NCI-H69 (cell line): ENCODE measurements around the gene AQP6.

Source experiments
- DNase-seq: peaks from one replicate; lab custom pipeline; 2025; lab: John Stamatoyannopoulos, UW

AQP6 gene

DNA sequence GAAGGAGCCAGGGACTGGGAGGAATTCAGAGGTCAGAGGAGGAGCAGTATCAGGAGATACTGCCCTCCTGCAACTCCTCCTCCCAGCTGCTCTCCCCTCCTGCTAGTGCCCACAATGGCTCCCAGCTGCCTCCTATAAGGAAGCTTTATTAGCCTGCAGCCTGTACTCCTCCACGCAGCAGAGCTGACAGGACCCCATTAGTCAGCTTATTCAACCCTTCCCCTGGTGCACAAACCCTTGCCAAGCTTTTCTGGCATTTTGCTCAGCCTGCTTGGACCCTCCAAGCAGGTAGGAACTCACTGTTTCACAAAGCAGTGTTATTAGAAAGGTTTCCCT, 29.2 kb upstream of the AQP6 start:
- no peak for DNase-seq

DNA sequence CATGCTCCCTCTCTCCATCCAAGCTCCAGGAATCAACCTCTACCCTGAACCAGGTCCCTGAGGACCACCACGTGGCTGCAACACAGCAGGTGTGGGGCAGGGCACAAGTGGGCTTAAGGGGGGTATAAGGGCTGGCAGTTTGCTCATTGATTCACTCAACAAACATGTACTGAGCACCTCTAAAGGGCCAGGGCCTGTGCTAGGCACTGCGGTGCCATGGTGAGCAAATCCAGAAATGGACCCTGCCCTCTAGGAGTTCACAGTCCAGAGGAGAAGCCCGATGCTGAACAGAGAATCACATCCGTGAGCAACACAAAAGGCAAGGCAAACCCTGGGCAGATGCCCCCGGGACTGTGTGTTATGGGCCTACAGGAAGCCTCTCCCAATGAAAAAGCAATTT, 28.7 kb upstream of the AQP6 start:
- no peak for DNase-seq

DNA sequence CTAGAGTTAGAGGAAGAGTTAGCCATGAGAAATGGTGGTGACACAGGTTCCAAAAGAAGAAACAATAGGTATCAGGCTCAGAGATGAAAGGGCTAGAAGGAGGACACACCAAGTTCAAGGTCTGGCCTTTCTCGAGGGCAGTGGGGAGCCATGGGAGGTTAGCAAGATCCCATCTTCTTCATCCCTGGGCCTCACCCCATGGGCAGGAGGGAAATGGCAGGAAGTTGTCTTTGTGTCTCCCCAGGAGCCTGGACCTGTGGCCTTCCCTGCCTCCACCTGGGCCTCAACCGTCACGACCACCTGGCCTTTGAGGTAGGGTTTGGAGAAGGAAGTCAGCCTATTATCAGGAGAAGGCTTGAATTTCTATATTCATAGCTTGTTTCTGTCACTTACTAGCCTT, 28.0 kb upstream of the AQP6 start:
- DNase-seq = no peak

GRCh38 chr12:49945394-49946080, 27.2 kb upstream of the AQP6 start:
- peak; percentile 79 for DNase-seq

DNA sequence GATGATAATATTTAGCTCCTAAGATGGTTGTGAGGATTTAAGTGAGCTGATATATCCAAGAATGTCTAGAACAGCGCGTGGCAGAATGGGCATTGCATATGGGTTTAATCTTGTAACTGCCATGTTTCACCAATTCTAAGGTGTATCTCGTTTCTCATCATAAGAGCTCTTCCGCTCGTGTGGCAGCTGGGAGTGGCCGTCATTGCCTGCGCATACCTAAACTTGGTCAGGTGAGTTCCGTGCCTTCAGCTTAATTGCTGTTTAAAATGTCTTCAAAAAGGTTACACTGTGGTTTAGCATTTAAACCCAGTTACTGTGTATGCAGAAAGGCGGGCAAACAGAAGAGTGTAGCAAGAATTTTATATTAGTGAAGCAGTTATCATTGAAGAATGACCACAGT, 26.7 kb upstream of the AQP6 start:
- DNase-seq = no peak

DNA sequence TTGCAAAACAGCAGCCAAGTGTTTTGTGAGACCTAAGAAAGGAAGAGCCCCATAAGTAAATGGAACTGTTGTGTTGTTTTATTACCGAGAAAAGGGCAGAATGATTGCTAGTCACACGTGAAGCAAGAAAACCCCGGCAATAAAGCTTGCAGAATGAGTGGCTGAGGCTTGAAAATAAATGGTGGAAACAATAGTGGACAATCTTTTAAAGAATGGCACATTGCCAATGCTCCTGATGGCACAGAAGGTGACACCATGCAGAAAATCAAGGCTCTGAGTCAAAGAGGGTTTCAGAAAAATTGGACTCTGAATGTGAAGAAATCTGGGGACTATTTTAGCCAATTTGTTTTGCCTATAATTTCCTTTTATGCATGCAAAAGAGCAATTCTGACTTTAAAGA, 26.2 kb upstream of the AQP6 start:
- peak; percentile 43 for DNase-seq

DNA sequence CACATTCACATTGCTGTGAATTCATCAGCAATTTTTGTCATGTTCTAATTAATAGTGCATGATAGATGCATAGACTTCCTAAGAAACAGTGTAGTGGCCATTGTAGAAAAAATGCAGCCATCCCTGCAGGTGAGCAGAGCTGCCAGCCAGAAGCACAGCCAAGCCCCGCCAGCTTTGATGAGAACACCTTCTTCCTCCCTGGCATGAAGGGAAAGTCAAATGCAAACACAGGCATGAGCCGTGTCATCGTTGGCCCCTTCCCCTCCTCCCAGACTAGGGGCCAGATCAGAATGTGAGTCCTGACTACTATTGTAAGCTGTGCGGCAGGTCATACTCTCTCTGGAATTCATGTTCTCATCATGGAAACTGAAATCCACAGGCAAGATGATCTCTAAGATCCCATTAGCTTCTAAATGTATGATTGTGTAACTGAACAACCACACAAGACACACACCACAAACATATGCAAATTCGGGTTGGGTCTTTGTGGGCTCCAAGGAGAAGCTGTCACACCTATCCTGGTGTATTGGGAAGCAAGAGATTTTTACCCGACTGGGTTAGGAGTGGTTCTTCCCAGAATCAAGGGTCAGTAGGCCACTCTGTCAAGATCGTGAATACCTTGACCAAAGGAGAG, 25.0 kb upstream of the AQP6 start:
- DNase-seq = no peak

- no peak for DNase-seq
Measured at GRCh38 chr12:49948866-49949845, 23.6 kb upstream of the AQP6 start.

GRCh38 chr12:49949866-49950265, 22.9 kb upstream of the AQP6 start:
- DNase-seq = no peak

DNA sequence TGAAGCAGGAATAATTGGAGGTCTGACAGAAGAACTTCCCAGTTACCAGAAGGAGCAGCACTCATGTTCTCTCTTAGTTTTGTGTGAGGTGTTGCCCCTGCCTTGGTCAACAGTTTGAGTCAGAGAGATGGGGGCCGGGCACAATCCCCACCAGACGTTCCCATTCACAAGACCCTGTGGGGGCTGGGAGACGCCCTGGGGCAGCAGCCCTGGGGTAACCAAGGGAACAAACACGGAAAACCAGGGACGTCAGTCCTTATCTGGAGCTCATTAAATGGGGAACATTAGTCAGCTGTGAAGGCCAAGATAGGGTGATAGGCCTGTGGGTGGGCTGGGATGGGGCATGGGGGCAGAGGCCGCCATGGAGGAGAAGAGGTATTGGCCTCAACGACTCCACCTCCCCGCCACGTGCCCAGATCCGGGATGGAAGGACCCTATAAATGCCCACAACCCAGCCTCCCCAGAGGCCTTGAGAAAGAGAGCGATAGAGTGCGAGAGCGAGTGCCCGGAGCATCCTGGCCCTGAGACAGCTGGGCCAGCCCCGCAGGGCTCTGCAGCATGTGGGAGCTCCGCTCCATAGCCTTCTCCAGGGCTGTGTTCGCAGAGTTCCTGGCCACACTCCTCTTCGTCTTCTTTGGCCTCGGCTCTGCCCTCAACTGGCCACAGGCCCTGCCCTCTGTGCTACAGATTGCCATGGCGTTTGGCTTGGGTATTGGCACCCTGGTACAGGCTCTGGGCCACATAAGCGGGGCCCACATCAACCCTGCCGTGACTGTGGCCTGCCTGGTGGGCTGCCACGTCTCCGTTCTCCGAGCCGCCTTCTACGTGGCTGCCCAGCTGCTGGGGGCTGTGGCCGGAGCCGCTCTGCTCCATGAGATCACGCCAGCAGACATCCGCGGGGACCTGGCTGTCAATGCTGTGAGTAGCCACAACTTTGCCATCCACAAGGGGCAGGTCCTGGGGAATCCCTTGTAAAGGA, 22.2 kb upstream of the AQP6 start, which contains the start of gene AQP2:
Gene AQP2 (plus strand): TSS at position 465 of the 979 bp plus-strand sequence. CDS start 94 bp downstream, at position 559.
- DNase-seq = no peak

DNA sequence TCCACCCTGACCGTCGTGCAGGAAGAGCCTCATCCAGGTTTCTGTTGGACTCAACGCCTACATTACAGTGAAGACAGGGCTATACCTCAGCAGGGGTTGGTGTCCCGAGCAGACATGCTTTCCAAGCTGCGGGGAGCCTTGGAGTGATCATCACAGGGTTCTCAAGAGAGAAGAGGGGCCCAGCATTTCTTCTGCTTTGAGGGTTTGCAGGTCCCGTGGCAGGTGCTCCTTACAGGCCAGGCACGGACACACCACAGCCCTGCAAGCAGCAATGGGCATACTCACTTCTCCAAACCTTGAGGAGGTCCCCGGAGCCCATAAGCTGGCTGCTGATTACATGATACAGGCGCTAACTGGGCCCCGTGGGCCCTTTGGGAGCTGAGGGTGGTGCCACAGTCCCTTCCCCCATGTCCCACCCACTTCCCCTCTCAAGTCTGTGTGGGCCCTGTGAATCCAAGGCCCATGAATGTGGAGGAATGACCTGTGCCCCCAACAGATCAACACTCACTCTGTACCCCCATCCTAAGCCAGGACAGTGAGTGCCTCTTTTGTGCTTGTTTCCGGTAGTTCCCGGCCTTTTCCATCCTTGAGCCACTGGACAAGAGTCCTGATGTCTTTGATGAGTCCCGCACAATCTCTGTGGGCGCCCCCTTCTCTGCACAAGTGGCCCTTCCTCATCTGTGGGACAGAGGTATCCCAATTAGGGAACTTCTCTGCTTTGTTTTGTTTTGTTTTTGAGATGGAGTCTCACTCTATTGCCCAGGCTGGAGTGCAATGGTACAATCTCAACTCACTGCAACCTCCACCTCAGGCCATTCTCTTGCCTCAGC, 21.1 kb upstream of the AQP6 start:
- no peak for DNase-seq

DNA sequence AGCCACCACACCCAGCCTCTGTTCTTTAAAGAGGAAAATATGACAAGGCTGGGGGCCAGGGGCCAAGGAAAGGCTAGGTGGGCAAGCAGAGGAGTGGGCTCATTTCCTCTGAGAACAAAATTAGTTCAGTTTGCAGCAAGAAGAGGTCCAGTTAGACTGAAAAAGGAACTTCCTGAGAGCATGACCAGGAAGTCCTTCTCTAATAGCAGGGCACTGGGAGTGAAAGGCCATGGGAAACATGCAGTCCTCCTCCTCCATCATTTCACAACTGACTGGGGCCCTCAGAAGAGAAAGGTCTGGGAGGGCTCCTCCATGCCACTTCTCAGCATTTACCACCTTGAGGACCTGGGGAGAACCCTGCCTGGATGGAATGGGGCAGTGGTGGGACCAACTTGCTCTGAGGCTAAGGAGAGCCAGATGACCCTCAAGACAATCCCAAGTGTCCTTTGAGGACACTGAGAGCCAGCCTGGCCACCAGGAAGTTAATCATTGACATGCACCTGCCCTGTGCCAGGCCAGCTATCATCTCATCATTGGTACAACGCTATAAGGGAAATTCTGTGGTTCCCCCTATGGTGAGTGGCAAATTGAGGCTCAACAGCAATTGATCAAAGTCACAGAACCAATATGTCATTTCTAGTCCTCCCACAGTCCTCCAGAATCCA, 20.2 kb upstream of the AQP6 start:
- no peak for DNase-seq

DNA sequence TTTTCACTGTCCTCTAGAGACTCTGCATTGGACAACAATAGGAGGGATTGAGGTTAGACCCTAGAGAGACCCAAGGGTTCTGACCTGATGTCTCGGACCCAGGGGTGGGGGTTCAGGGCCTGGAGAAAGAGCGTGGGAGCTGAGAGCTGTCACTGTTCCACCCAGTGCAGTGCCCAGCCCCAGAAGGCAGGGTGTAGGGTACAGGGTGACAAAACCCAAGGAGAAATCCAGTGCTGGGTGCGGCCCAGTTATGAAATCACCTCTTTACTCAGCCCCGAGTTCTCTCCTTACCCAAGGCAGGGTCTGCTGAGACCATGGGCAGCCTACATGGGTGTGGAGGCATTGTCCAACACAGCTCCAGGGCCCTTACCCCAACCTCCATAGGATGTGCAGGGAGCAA, 19.6 kb upstream of the AQP6 start:
- no peak for DNase-seq

DNA sequence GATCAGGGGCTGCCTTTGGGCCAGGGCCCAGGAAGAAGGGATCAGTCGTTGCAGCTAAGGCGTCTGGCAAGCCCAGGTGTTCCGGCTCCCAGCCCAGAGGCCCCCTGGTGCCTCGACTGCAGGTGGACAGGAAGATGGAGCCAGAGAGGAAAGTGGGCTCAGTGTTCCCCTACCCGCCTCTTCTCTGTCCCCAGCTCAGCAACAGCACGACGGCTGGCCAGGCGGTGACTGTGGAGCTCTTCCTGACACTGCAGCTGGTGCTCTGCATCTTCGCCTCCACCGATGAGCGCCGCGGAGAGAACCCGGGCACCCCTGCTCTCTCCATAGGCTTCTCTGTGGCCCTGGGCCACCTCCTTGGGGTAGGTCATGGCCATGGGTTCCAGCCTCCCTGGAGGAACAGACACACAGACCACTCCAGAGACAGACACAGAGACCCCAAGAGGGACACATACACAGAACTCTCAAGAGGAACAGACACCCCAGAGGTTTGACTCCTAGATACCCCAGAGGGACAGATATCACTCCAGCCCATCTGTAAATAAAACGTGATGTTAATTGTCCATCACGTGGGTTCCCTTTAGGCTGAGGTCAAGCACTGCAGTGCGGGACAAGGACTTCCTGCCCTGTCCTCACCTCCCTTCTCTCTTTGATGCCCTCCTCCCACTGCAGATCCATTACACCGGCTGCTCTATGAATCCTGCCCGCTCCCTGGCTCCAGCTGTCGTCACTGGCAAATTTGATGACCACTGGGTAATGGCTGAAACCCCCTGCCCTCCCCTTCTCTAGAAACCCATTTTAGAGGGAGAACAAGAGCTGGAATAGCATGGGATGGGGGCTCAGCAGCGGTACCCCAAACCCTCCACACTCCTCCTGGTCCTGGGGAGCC, 18.5 kb upstream of the AQP6 start:
- DNase-seq = no peak

GRCh38 chr12:49954863-49955830, 17.6 kb upstream of the AQP6 start:
- DNase-seq = peak; percentile 17

- DNase-seq = no peak
Measured at GRCh38 chr12:49955899-49956662, 16.7 kb upstream of the AQP6 start.
